Measurements from ENCODE around the gene ABHD3.
A peak's percentile ranks its signal among the peaks of the same experiment; 100 is the strongest.

DNA sequence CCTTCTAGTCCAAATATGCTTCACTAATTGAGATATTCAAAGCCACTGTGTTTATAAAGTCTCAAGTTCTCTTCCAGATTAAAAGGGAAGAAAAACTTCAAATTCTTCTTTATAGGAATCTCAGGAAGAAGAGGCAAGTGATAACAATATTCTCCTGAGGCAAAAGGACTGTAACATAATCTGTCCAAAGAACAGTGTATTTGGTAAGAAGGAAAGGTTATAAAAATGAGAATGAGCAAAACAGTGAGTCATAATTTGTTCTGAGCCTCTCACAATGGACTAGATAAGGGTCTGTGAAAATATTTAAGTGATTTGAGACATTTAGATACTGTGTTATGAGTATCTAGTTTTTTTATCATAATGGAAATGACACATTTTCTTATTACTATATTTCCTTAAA is 48.2 kb downstream of the ABHD3 start:
- no peak for TF ChIP-seq CTCF (IDR thresholded peaks at IDR 0.05; ENCODE audit: extremely low read depth in 1 of 2, insufficient read depth in 1 of 2, low read depth in 1 of 2, low read length in 2 of 2)
- no peak for TF ChIP-seq POLR2A (IDR thresholded peaks at IDR 0.05; ENCODE audit: low read depth, low read length)
- no peak for TF ChIP-seq EZH2 (IDR thresholded peaks at IDR 0.05; ENCODE audit: borderline replicate concordance, low read depth, low read length, severe bottlenecking)
- no peak for TF ChIP-seq POLR2AphosphoS5 (IDR thresholded peaks at IDR 0.05; ENCODE audit: insufficient read depth, low read depth, low read length)
- no peak for TF ChIP-seq MAX (IDR thresholded peaks at IDR 0.05; ENCODE audit: insufficient read depth, insufficient read length)
- no peak for TF ChIP-seq MYC (IDR thresholded peaks at IDR 0.05; ENCODE audit: low read depth, low read length)
- peak; percentile 58 for TF ChIP-seq JUN (IDR thresholded peaks at IDR 0.05; ENCODE audit: borderline replicate concordance, insufficient read depth, insufficient read length, low read depth)
- TF ChIP-seq FOS (IDR thresholded peaks at IDR 0.05; ENCODE audit: borderline replicate concordance, insufficient read depth, low read length): peak; percentile 90
- no peak for TF ChIP-seq GATA2 (IDR thresholded peaks at IDR 0.05; ENCODE audit: insufficient read depth, insufficient read length, low read depth, low read length)

Measured in endothelial cell of umbilical vein (primary cell).